Lower lobe of right lung (tissue), 2 donors: ENCODE results near the gene SASH1. TPM values are rescaled to one million over a fixed set of nuclear protein-coding genes. Genes with fewer than 3 reads are reported as not detected.

Experiments
- ATAC-seq, 2 donors: fragments of 200-7000 bp; cut with Tn5 transposase; one replicate each; pipeline ENCODE4 v1.9.1; 2020 to 2022; ENCODE audit warnings: mild to moderate bottlenecking in 2 of 2, moderate library complexity in 2 of 2
- DNase-seq: peaks from one replicate; pipeline ENCODE4 v3.0.0-alpha.2; 2020
- H3K27ac ChIP-seq: fragments of 200-600 bp; one replicate; pipeline ENCODE4 v1.8.0; 2022
- H3K27me3 ChIP-seq: fragments of 200-600 bp; one replicate; pipeline ENCODE4 v1.8.0; 2022; ENCODE audit warnings: low read depth
- H3K36me3 ChIP-seq: fragments of 200-600 bp; one replicate; pipeline ENCODE4 v1.8.0; 2022; ENCODE audit warnings: mild to moderate bottlenecking
- H3K4me1 ChIP-seq: fragments of 200-600 bp; one replicate; pipeline ENCODE4 v1.8.0; 2022
- H3K4me3 ChIP-seq: fragments of 200-600 bp; one replicate; pipeline ENCODE4 v1.8.0; 2022; ENCODE audit warnings: mild to moderate bottlenecking
- H3K9me3 ChIP-seq: fragments of 200-600 bp; one replicate; pipeline ENCODE4 v1.8.0; 2022
- CTCF ChIP-seq: fragments of 200-600 bp; IDR thresholded peaks from one replicate; pipeline ENCODE4 v1.8.0; 2022; ENCODE audit warnings: antibody characterized with exemption, mild to moderate bottlenecking
- intact Hi-C: fragments of 100-400 bp; cut with DNase I; formaldehyde crosslinking; loops from one replicate; pipeline ENCODE4 v1.11.0; 2022
- total RNA-seq: library from RNA; stranded (reverse); fragmentation: NEBNext Ultra II Directional; extraction: Animal tissue kit (Norgen Biotek cat#: 25700); gene quantifications from one replicate; pipeline ENCODE4 v1.2.1, GENCODE V29; 2021
- donor health status: DM: no; HTN: yes; CAD: no; lungs with severe emphysema.

Gene SASH1
- total RNA-seq, 1 donor from 2014 or later, result 103 TPM

- ATAC-seq, result no peak
- Histone ChIP-seq H3K27me3 (no peaks in the 10 kb centered on the region), H3K9me3 (no peaks in the 10 kb centered on the region), H3K4me1 (peaks cover 24% of the 10 kb centered on the region), H3K4me3 (no peak overlapping the region), H3K36me3 (no peaks in the 10 kb centered on the region), H3K27ac (peak overlapping the region; percentile 20)
- no peak for DNase-seq
- intact Hi-C loops, result no loop called here
- no peak for TF ChIP-seq CTCF
Observed at GRCh38 chr6:148346681-148347440, 4.2 kb downstream of the SASH1 start.

GRCh38 chr6:148347441-148348054, 4.9 kb downstream of the SASH1 start:
- Histone ChIP-seq H3K27ac (peak overlapping the region; percentile 20), H3K36me3 (no peaks in the 10 kb centered on the region), H3K27me3 (no peaks in the 10 kb centered on the region), H3K4me1 (peaks cover 22% of the 10 kb centered on the region), H3K9me3 (no peaks in the 10 kb centered on the region), H3K4me3 (no peak overlapping the region)
- no peak for TF ChIP-seq CTCF
- ATAC-seq (no peak), DNase-seq (no peak)
- intact Hi-C loops, result no loop called here

- Histone ChIP-seq H3K36me3 (no peaks in the 10 kb centered on the region), H3K4me3 (no peak overlapping the region), H3K4me1 (peaks cover 22% of the 10 kb centered on the region), H3K27ac (no peak overlapping the region), H3K27me3 (no peaks in the 10 kb centered on the region), H3K9me3 (no peaks in the 10 kb centered on the region)
- no peak for TF ChIP-seq CTCF
- DNase-seq (no peak), ATAC-seq (no peak)
- intact Hi-C loops, result no loop called here
Observed at GRCh38 chr6:148348335-148348734, 5.7 kb downstream of the SASH1 start.

GRCh38 chr6:148348778-148349177, 6.1 kb downstream of the SASH1 start:
- H3K9me3 ChIP-seq, result no peaks in the 10 kb centered on the region
- H3K4me1 ChIP-seq, result peaks cover 22% of the 10 kb centered on the region
- no peak for DNase-seq
- H3K27ac ChIP-seq, result no peak overlapping the region
- no peaks in the 10 kb centered on the region for H3K27me3 ChIP-seq
- ATAC-seq, result no peak
- intact Hi-C loops, result no loop called here
- no peaks in the 10 kb centered on the region for H3K36me3 ChIP-seq
- no peak for TF ChIP-seq CTCF
- no peak overlapping the region for H3K4me3 ChIP-seq

GRCh38 chr6:148349466-148349865, 6.8 kb downstream of the SASH1 start:
- Histone ChIP-seq H3K4me1 (peaks cover 22% of the 10 kb centered on the region), H3K27ac (no peak overlapping the region), H3K27me3 (no peaks in the 10 kb centered on the region), H3K9me3 (no peaks in the 10 kb centered on the region), H3K4me3 (no peak overlapping the region), H3K36me3 (no peaks in the 10 kb centered on the region)
- intact Hi-C loops, result no loop called here
- ATAC-seq (no peak), DNase-seq (no peak)
- no peak for TF ChIP-seq CTCF
